Hematopoietic multipotent progenitor cell treated with erythropoietin and hydrocortisone succinate and interleukin-3 and kit ligand, for 6 days (in vitro differentiated cells): ENCODE measurements around the gene FBXO2.

ENCODE experiments used
- DNase-seq: peaks from one replicate; pipeline ENCODE4 v3.0.0-alpha.2; 2015

FBXO2 gene

GRCh38 chr1:11682287-11682771 lies 28.1 kb upstream of the FBXO2 start:
- DNase-seq, result no peak

- peak; percentile 88 for DNase-seq
Observed at GRCh38 chr1:11681071-11681771, 27.0 kb upstream of the FBXO2 start, which contains the start of gene MAD2L2. TSS of gene MAD2L2 (minus strand) at chr1:11681148. CDS start at chr1:11680601, 547 bp downstream.

DNA sequence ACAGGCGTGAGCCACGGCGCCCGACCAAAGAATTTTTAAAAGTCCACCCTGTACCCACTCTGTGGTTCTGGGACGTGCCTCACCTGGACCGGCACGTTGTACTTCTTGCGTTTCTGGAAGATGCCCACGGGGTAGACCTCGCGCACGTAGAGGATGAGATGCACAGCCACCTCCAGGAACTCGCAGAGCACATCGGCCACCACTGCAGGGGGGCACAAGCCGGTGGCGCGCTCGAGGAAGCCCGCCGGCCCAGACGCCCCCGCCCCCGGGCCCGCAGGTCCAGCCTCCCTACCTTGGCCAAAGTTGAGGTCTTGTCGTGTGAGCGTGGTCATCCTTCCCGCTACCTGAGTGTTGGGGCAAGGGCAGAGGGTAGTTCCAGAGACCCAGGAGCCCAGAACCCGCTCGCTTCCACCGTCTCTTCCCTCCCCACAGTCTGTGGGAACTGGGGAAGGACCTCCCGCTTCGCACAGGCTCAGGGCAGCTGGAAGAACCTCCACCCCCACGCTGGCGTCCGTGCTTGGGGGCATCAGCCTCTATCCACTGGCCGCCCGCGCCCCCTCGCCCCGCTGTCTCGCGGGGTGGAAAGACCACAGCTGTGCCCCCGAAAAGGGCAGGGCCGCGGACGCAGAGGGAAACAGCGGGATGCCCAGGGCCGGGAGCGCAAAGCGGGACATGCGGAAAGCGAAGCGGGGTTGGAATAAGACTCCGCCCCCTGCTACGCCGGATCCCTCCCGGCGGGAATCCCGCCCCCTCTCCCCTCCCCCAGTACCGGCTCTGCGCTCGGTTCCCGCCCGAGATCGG lies 26.2 kb upstream of the FBXO2 start:
- DNase-seq, result peak; percentile 52

- DNase-seq, result no peak
Observed at GRCh38 chr1:11678442-11678841, 24.2 kb upstream of the FBXO2 start.

DNA sequence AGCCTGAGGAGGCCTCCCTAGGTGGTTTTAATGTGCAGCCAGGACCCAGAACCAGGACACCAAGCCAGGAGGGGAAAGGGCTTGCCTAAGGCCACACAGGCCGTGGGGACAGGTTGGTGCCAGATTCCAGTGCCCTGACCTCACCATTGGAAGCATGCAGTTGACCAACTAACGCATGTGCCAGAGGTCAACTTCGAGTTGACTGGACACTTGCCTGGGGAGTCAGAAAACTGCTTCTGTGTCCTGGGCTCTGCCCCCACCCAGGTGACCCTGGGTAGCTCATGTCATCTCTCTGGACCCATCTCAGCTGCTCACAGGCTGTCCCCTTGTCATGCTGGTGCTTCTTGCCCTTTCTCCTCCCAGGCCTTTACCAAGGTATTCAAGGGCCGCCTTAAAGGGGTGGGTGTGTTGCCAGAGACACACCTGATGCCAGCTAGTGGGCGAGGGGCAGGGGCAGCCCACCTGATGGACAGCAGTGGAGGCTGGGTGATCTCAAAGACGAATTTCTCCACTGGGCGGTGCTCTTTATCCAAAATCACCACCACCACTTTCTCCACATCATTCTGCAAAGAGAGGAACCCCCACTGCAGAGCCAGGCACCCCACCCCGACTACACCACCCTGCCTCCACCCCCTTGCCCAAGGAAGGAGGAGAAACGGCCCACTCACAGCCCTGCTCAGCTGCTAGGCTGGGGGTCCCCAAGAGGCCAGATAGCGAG lies 22.3 kb upstream of the FBXO2 start:
- DNase-seq, result no peak

- DNase-seq, result no peak
Observed at GRCh38 chr1:11675325-11675724, 21.1 kb upstream of the FBXO2 start.

DNA sequence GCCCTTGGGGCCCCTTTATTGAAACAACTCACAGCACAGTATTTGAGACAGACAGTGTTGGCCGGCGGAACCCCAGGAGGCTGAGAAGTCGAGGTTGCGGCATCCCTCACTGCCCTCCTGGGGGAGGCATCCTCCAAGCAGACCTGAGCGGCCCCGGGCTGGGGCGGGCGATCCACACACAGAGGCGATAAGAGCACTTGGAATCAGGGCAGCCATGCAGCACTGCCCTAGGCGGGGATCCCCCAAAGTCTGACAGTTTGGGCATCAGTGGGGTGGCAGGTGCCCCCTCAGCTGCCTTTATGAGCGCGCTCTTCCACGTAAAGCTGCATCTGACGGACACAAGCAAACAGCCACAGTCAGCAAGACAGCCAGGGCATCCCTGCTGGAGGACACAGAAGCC lies 20.3 kb upstream of the FBXO2 start:
- no peak for DNase-seq

GRCh38 chr1:11673089-11673769 lies 19.0 kb upstream of the FBXO2 start:
- no peak for DNase-seq

DNA sequence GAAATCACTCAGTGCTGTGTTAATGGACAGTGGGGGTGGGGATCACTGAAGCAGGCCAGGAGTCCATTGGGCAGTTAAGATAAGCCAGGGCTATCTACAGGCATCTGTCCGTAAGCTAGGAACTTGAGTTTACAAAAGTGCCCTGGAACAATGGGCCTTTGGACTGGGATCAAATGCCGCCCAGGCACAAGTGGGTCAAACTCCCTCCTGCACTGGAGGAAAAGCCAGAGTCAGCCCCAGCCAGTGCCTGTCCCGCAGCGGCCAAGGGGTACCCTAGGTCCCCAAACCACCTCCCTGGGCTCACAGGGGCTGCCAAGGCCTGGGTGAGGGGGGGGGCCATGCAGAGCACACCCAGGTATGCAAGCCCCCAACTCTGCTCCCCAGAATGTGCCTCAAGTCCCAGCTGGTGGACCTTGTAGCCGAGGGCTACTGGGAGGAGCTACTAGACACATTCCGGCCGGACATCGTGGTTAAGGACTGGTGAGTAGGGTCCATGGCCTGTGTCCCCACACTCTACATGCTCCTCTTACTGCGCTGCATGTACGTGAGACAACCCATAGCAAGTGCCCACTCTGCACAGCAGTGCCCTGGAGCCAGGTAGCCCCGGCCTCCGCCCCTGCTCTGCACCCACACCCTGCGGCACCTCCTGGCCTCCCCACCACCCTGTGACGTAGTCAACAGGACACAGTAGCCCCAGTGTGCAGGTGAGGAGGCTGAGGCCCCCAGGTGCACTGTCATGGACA lies 17.5 kb upstream of the FBXO2 start:
- no peak for DNase-seq

- DNase-seq, result no peak
Observed at GRCh38 chr1:11671205-11671543, 16.9 kb upstream of the FBXO2 start.

DNA sequence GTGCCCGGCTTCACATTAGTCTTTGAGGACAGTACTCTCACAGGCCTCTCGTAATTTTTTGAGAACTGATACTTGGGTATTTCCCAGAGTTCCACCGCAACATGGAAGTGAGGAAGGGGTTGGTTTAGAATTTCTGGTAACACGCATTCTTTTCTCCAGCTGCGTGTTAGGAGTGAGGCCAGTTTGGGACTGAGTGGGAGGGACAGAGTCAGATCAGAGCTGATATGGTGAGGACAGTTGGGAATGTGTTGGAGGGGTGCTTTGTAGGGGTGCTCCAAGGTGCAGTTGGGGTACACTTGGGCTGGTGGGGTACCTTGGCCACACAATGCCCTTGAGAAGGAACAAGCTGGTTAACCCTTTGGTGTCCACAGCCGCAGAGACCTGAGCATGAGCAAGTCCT lies 16.5 kb upstream of the FBXO2 start:
- DNase-seq, result no peak

DNA sequence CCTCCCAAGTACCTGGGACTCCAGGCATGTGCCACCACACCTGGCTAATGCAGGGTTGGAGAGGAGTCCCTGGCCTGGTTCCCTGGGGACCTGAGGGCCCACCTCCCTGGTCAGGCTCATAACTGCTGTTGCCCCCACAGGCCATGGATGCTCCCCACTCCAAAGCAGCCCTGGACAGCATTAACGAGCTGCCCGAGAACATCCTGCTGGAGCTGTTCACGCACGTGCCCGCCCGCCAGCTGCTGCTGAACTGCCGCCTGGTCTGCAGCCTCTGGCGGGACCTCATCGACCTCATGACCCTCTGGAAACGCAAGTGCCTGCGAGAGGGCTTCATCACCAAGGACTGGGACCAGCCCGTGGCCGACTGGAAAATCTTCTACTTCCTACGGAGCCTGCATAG lies 14.3 kb upstream of the FBXO2 start:
- DNase-seq, result no peak

- DNase-seq, result peak; percentile 69
Observed at GRCh38 chr1:11664336-11665065, 10.3 kb upstream of the FBXO2 start.

- no peak for DNase-seq
Observed at GRCh38 chr1:11661103-11661502, 6.9 kb upstream of the FBXO2 start.

DNA sequence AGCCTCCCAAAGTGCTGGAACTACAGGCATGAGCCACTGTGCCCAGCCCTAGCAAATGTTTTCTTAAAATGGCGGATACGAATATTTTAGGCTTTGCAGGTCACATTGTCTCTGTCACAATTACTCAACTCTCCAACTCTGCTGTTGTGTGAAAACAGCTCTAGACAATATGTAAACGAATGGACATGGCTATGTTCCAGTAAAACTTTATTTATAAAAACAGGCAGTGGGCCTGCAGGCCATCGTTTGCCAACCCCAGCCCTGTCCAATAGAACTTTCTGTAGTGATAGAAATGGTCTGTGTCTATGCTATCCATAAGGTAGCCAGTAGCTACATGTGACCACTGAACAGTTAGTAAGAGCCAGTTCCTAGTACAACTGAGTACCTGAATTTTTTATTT lies 5.5 kb upstream of the FBXO2 start:
- DNase-seq, result no peak

- no peak for DNase-seq
Observed at GRCh38 chr1:11658542-11658941, 4.3 kb upstream of the FBXO2 start.

- DNase-seq, result peak; percentile 25
Observed at GRCh38 chr1:11657654-11658053, 3.4 kb upstream of the FBXO2 start.

DNA sequence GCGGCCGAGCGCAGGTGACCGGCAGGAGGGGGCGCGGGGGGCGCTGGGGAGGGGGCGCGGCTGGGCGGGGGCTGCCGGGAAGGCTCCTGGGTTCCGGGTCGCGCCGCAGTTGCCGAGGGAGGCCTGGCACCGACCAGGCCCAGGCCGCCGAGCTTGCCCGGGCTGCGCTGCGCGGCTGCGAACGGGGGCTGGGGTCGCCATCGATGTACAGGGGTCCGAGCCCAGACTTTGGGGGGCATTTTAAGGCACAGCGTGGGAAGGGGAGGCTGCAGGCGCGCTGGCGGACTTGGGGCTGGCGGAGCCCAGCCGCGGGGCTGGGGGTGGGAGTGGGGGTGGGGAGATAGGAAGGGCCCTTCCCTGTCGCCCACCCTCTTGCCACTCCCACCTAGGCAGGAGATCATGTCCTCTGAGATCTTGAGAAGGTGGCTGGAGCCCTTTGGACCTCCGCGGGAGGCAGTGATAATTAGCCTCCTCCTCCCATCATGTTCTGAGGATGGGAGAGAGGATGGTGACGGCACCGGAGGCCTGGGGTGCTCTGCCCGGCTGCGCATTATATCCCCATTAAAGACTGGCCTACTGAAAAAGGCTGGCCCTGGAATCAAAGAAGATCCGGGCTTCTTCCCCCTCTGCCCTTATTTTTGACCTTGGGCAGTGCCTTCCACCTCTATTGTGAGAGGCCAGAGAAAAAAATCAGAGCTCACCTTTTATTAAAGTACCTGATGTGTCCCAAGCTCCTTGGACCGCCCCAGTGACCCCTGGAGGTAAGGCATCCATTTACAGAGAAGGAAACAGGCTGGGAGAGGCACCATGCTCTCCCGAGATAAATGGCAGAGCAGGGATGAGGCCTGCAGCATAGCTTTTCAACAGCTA lies 945 bp upstream of the FBXO2 start:
- DNase-seq, result no peak

- no peak for DNase-seq
Observed at GRCh38 chr1:11653861-11654136, 430 bp downstream of the FBXO2 start.

GRCh38 chr1:11653101-11653860 lies 948 bp downstream of the FBXO2 start:
- no peak for DNase-seq
